HepG2 (cell line): ENCODE measurements around the gene SERINC4. TPM values are rescaled to one million over a fixed set of nuclear protein-coding genes. Genes with fewer than 3 reads are reported as not detected.
A peak's percentile ranks its signal among the peaks of the same experiment; 100 is the strongest.

Experiments
- ATAC-seq: fragments of 200-7000 bp; cut with Tn5 transposase; 3 replicates; pipeline ENCODE4 v1.9.1; 2020; ENCODE audit warnings: mild to moderate bottlenecking, moderate library complexity
- BruUV-seq: library from RNA; stranded (reverse); fragments of 400-500 nt; replicated peaks from 2 replicates; lab custom pipeline; 2021; lab: Mats Ljungman, UMichigan
- CTCF ChIA-PET: fragments of 300-600 bp; formaldehyde crosslinking; extraction: SDS; loops from one replicate; lab custom pipeline; 2021; ENCODE audit warnings: low total read pairs, inconsistent platforms, low intra/inter-chr PET ratio; lab: Yijun Ruan, JAX
- POLR2A ChIA-PET: fragments of 350-600 bp; sonication (Branson Sonifier 250); formaldehyde crosslinking; loops from one replicate; lab custom pipeline; 2020; ENCODE audit warnings: antibody characterized with exemption, inconsistent platforms; lab: Yijun Ruan, JAX
- DNase-seq: peaks from one replicate; pipeline ENCODE4 v3.0.0-alpha.2; 2015; ENCODE audit warnings: low spot score
- FAIRE-seq: peaks from 3 replicates; lab custom pipeline; 2011; peaks lifted over from hg19 to GRCh38; lab: Jason Lieb, UNC
- H2AFZ ChIP-seq: one replicate; pipeline ENCODE4 v1.6.1; 2011; ENCODE audit warnings: low read length, inconsistent platforms
- H3K27ac ChIP-seq: fragments of 300-600 bp; 3 replicates; pipeline ENCODE4 v1.8.0; 2011; ENCODE audit warnings: mixed run types, mild to moderate bottlenecking, mixed read lengths, low read length, inconsistent platforms; ENCODE audit not compliant: insufficient read depth; ENCODE audit errors: extremely low read length
- H3K27me3 ChIP-seq, 2 experiments: fragments of 200-600 bp in 1 of 2; 2 replicates in 1 of 2; 3 replicates in 1 of 2; pipeline versions ENCODE4 v1.6.0 to v1.8.0; 2011; ENCODE audit warnings: low read length in 2 of 2, mild to moderate bottlenecking in 2 of 2, moderate library complexity in 2 of 2, inconsistent platforms in 1 of 2; ENCODE audit not compliant: insufficient read depth in 2 of 2, control insufficient read depth in 1 of 2
- H3K36me3 ChIP-seq, 2 experiments: fragments of 200-600 bp in 1 of 2; replicated peaks in 1 of 2; 2 replicates in 1 of 2; 3 replicates in 1 of 2; pipeline versions ENCODE4 v1.5.1 to v1.8.0; 2011; ENCODE audit warnings: low read length in 2 of 2, inconsistent platforms in 1 of 2; ENCODE audit not compliant: insufficient read depth in 2 of 2, control insufficient read depth in 1 of 2
- H3K4me1 ChIP-seq: 2 replicates; pipeline ENCODE4 v1.5.1; 2012; ENCODE audit warnings: low read length, inconsistent platforms; ENCODE audit not compliant: insufficient read depth
- H3K4me2 ChIP-seq: 2 replicates; pipeline ENCODE4 v1.6.0; 2011; ENCODE audit warnings: low read depth, low read length, inconsistent platforms
- H3K4me3 ChIP-seq, 3 experiments: fragments of 200-600 bp in 1 of 3; sonication (generic), shearing (Covaris generic) in 1 of 3; replicated peaks in 1 of 3; 2 replicates each; pipeline ENCODE4 v1.5.1; 2011 to 2016; ENCODE audit warnings: low read length in 3 of 3, inconsistent platforms in 2 of 3, low read depth in 2 of 3, mild to moderate bottlenecking in 2 of 3, control low read depth in 1 of 3, mixed read lengths in 1 of 3; ENCODE audit not compliant: insufficient read depth in 1 of 3
- H3K79me2 ChIP-seq: one replicate; pipeline ENCODE4 v1.6.1; 2011; ENCODE audit warnings: low read length, inconsistent platforms; ENCODE audit not compliant: insufficient read depth
- H3K9ac ChIP-seq: 2 replicates; pipeline ENCODE4 v1.6.0; 2011; ENCODE audit warnings: mild to moderate bottlenecking, low read depth, low read length, inconsistent platforms; ENCODE audit not compliant: insufficient read depth
- H3K9me3 ChIP-seq: 2 replicates; pipeline ENCODE4 v1.5.1; 2012; ENCODE audit warnings: mild to moderate bottlenecking, low read length
- H4K20me1 ChIP-seq: 2 replicates; pipeline ENCODE4 v1.6.0; 2011; ENCODE audit warnings: inconsistent platforms, mild to moderate bottlenecking, low read length, moderate library complexity; ENCODE audit not compliant: insufficient read depth
- ATF7 ChIP-seq, 2 experiments: fragments of 450-650 bp in 1 of 2; sonication (generic) in 1 of 2; formaldehyde crosslinking in 1 of 2; IDR thresholded peaks; 2 replicates each; pipeline versions ENCODE4 v1.4.0 to v1.6.1; 2016 to 2020; ENCODE audit warnings: antibody characterized with exemption in 1 of 2, mild to moderate bottlenecking in 1 of 2, missing genetic modification reagents in 1 of 2
- DDIT3 ChIP-seq: sonication (generic); formaldehyde crosslinking; IDR thresholded peaks from 2 replicates; pipeline ENCODE4 v1.4.0; 2020; ENCODE audit warnings: mild to moderate bottlenecking, missing genetic modification reagents
- FOSL1 ChIP-seq: sonication (generic); formaldehyde crosslinking; IDR thresholded peaks from 2 replicates; pipeline ENCODE4 v1.9.0; 2021; ENCODE audit warnings: missing genetic modification reagents, borderline replicate concordance
- ZNF318 ChIP-seq: sonication (generic); formaldehyde crosslinking; IDR thresholded peaks from 2 replicates; pipeline ENCODE4 v1.4.0; 2020; ENCODE audit warnings: mild to moderate bottlenecking, missing genetic modification reagents
- ZNF331 ChIP-seq: sonication (generic); formaldehyde crosslinking; IDR thresholded peaks from 2 replicates; pipeline ENCODE4 v1.4.0; 2020; ENCODE audit warnings: missing genetic modification reagents
- ZNF598 ChIP-seq: sonication (generic); formaldehyde crosslinking; IDR thresholded peaks from 2 replicates; pipeline ENCODE4 v1.5.1; 2020; ENCODE audit warnings: mild to moderate bottlenecking, missing genetic modification reagents, borderline replicate concordance
- ZNF747 ChIP-seq: sonication (generic); formaldehyde crosslinking; IDR thresholded peaks from 2 replicates; pipeline ENCODE4 v1.8.1; 2023; ENCODE audit warnings: missing genetic modification reagents, mild to moderate bottlenecking, borderline replicate concordance
- WGBS: methylation state at CpG from one replicate; pipeline ENCODE4 v1.1.6; 2017; ENCODE audit warnings: low lambda C conversion rate; 5-methylcytosine and 5-hydroxymethylcytosine counted together
- in situ Hi-C: cut with HindIII; loops from 2 replicates; pipeline ENCODE4 v1.10.0; 2017; ENCODE audit warnings: low pct_unique_long_range_greater_than_20kb; ENCODE audit not compliant: extremely low pct_ligation_motif_present
- intact Hi-C: fragments of 100-400 bp; cut with micrococcal nuclease; formaldehyde crosslinking; loops from one replicate; pipeline ENCODE4 v1.10.0; 2022; ENCODE audit not compliant: unreplicated experiment
- polyA plus RNA-seq, 8 experiments: library from polyadenylated mRNA; depleted of rRNA in 3 of 8; stranded (reverse) in 7 of 8; unstranded in 1 of 8; fragments of >200 nt; fragmentation: Illumina TruSeq in 4 of 8; extraction: Trizol in 4 of 8; gene quantifications; 2 replicates each; pipeline versions ENCODE4 v1.2.1 to v1.2.3, GENCODE V29; 2011 to 2016; ENCODE audit warnings: low read depth in 4 of 8, missing spikeins in 1 of 8, mixed read lengths in 1 of 8; ENCODE audit not compliant: insufficient read depth in 1 of 8
- total RNA-seq, 5 experiments: library from RNA; depleted of rRNA; stranded (reverse); fragments of >200 nt; fragmentation: Illumina TruSeq; extraction: Trizol; gene quantifications; 2 replicates each; pipeline ENCODE4 v1.2.3, GENCODE V29; 2016; ENCODE audit warnings: low read depth in 1 of 5

Gene SERINC4
- total and polyA plus RNA-seq, 2 of the 13 experiments (the other 11 are each of a cell fraction or from before 2014, with no cell fraction given): not detected

- intact Hi-C loops: no loop called here
Observed at GRCh38 chr15:43772624-43773023, 27.4 kb downstream of the SERINC4 start.

GRCh38 chr15:43771816-43772215 is 28.2 kb downstream of the SERINC4 start:
- Histone ChIP-seq H3K4me1 (peaks cover 15% of the 10 kb centered on the region), H3K27ac (no peak overlapping the region), H3K4me2 (no peak overlapping the region), H2AFZ (no peak overlapping the region), H3K79me2 (no peaks in the 10 kb centered on the region), H3K9me3 (no peaks in the 10 kb centered on the region), H3K4me3 (no peak overlapping the region), H3K36me3 (peaks cover 8 to 58% of the 10 kb centered on the region in 2 experiments), H3K9ac (no peak overlapping the region), H4K20me1 (no peaks in the 10 kb centered on the region), H3K27me3 (no peaks in the 10 kb centered on the region)
- BruUV-seq: no TSS peak
- ATAC-seq (no peak), FAIRE-seq (no peak), DNase-seq (no peak)
- WGBS: 97% methylated on average over 2 of the region's 2 CpGs
- CTCF ChIA-PET: no interaction called here
- in situ Hi-C loops (loop anchor here (10.0 to 25.0 kb wide), 2 partner anchors 257 to 335 kb away; partner anchors contain the start of gene MAP1A), intact Hi-C loops (no loop called here)
- POLR2A ChIA-PET: no interaction called here
- TF ChIP-seq ZNF318 (CRISPR knock-in tag) (no peak), FOSL1 (CRISPR knock-in tag) (no peak), ZNF747 (CRISPR knock-in tag) (no peak), ZNF598 (CRISPR knock-in tag) (no peak)

More at GRCh38 chr15:43772624-43773023, 27.4 kb downstream of the SERINC4 start:
- no peak for FAIRE-seq
- H3K79me2 ChIP-seq: no peaks in the 10 kb centered on the region
- H3K27me3 ChIP-seq: no peaks in the 10 kb centered on the region
- H2AFZ ChIP-seq: no peak overlapping the region
- H3K27ac ChIP-seq: no peak overlapping the region
- no peak overlapping the region for H3K4me2 ChIP-seq
- CTCF ChIA-PET: no interaction called here
- no peak overlapping the region for H3K4me3 ChIP-seq
- no peaks in the 10 kb centered on the region for H3K9me3 ChIP-seq
- BruUV-seq: no TSS peak
- POLR2A ChIA-PET: no interaction called here
- in situ Hi-C loops: loop anchor here (10.0 to 25.0 kb wide), 2 partner anchors 258 to 335 kb away; partner anchors contain the start of gene MAP1A
- ATAC-seq: no peak
- TF ChIP-seq ZNF331 (CRISPR knock-in tag): no peak
- no peak for TF ChIP-seq FOSL1 (CRISPR knock-in tag)
- peak; percentile 58 for TF ChIP-seq ATF7 (IDR thresholded peaks at IDR 0.05)
- TF ChIP-seq ATF7 (CRISPR knock-in tag; IDR thresholded peaks at IDR 0.05): no peak
- no peak for TF ChIP-seq DDIT3 (CRISPR knock-in tag)
- peaks cover 8 to 55% of the 10 kb centered on the region in 2 experiments for H3K36me3 ChIP-seq
- no peak overlapping the region for H3K9ac ChIP-seq
- DNase-seq: no peak
- H3K4me1 ChIP-seq: peaks cover 15% of the 10 kb centered on the region
- H4K20me1 ChIP-seq: no peaks in the 10 kb centered on the region
